A673 (cell line): ENCODE measurements around the gene DDX20. TPM values are rescaled to one million over a fixed set of nuclear protein-coding genes. Genes with fewer than 3 reads are reported as not detected.

Experiments
- BruUV-seq: library from RNA; stranded (reverse); fragments of 400-500 nt; replicated peaks from 2 replicates; lab custom pipeline; 2021; lab: Mats Ljungman, UMichigan
- CTCF ChIA-PET: fragments of 300-600 bp; sonication (Branson Sonifier 250); formaldehyde crosslinking; loops from one replicate; lab custom pipeline; 2022; ENCODE audit warnings: antibody characterized with exemption; lab: Charles Lee
- POLR2A ChIA-PET: fragments of 300-600 bp; sonication (Branson Sonifier 250); formaldehyde crosslinking; loops from one replicate; lab custom pipeline; 2022; ENCODE audit warnings: antibody characterized with exemption; ENCODE audit not compliant: low non-redundant PET; lab: Charles Lee
- DNase-seq: peaks from one replicate; pipeline ENCODE4 v3.0.0-alpha.2; 2015; ENCODE audit warnings: low spot score
- H3K27ac ChIP-seq: fragments of 200-600 bp; sonication (generic); 2 replicates; pipeline ENCODE4 v1.5.1; 2016; ENCODE audit warnings: mixed run types, low read depth, mild to moderate bottlenecking, mixed read lengths, antibody characterized with exemption, low read length; ENCODE audit not compliant: poor library complexity, severe bottlenecking
- H3K27me3 ChIP-seq: fragments of 200-600 bp; sonication (generic); replicated peaks from 2 replicates; pipeline ENCODE4 v1.6.1; 2017; ENCODE audit warnings: mixed run types, low read depth, mild to moderate bottlenecking, mixed read lengths, antibody characterized with exemption, low read length; ENCODE audit not compliant: insufficient read depth, poor library complexity
- H3K36me3 ChIP-seq: fragments of 200-600 bp; sonication (generic); 2 replicates; pipeline ENCODE4 v1.6.1; 2016; ENCODE audit warnings: mixed run types, mild to moderate bottlenecking, mixed read lengths, antibody characterized with exemption, low read length; ENCODE audit not compliant: insufficient read depth, poor library complexity, severe bottlenecking
- H3K4me1 ChIP-seq: fragments of 200-600 bp; sonication (generic); 2 replicates; pipeline ENCODE4 v1.6.1; 2017; ENCODE audit warnings: mixed run types, mild to moderate bottlenecking, mixed read lengths, antibody characterized with exemption, low read length; ENCODE audit not compliant: insufficient read depth, poor library complexity, severe bottlenecking
- H3K4me3 ChIP-seq: fragments of 200-600 bp; sonication (generic); 2 replicates; pipeline ENCODE4 v1.5.1; 2016; ENCODE audit warnings: low read depth, mixed run types, mild to moderate bottlenecking, mixed read lengths, low read length; ENCODE audit not compliant: poor library complexity, severe bottlenecking
- H3K9me3 ChIP-seq: fragments of 200-600 bp; sonication (generic); 2 replicates; pipeline ENCODE4 v1.6.1; 2016; ENCODE audit warnings: mixed run types, low read depth, mild to moderate bottlenecking, mixed read lengths, antibody characterized with exemption, low read length; ENCODE audit not compliant: poor library complexity, severe bottlenecking
- CTCF ChIP-seq: fragments of 300-800, 200-600 bp; sonication (generic); conservative IDR thresholded peaks from 2 replicates; pipeline ENCODE4 v1.5.1; 2017; ENCODE audit warnings: low read depth, mild to moderate bottlenecking, antibody characterized with exemption, low read length, moderate library complexity, mixed read lengths
- EZH2 ChIP-seq: fragments of 200-600 bp; sonication (generic); IDR thresholded peaks from 2 replicates; pipeline ENCODE4 v1.6.1; 2017; ENCODE audit warnings: borderline replicate concordance, low read depth, mild to moderate bottlenecking, mixed read lengths, antibody characterized with exemption, low read length; ENCODE audit not compliant: poor library complexity, severe bottlenecking
- intact Hi-C: fragments of 100-400 bp; cut with micrococcal nuclease; formaldehyde crosslinking; loops from one replicate; pipeline ENCODE4 v1.10.0; 2022; ENCODE audit not compliant: unreplicated experiment
- total RNA-seq: library from RNA; stranded (reverse); gene quantifications from 2 replicates; pipeline ENCODE4 v1.2.3, GENCODE V29; 2021

Gene DDX20
- total RNA-seq, 1 experiment from 2014 or later, result 26.1 TPM

GRCh38 chr1:111769517-111770146 lies 13.9 kb downstream of the DDX20 start:
- DNase-seq, result peak; percentile 78
- Histone ChIP-seq H3K9me3 (no peaks in the 10 kb centered on the region), H3K4me3 (no peak overlapping the region), H3K4me1 (no peaks in the 10 kb centered on the region), H3K27ac (no peak overlapping the region), H3K36me3 (peaks cover 46% of the 10 kb centered on the region), H3K27me3 (no peaks in the 10 kb centered on the region)
- TF ChIP-seq CTCF, result peak; percentile 86
- TF ChIP-seq EZH2, result no peak
- CTCF ChIA-PET, result interaction anchor here (0.6 to 1.5 kb wide), 3 partner anchors 55 to 1490 kb away, joined by 3 to 10 read pairs (median 4); no protein-coding TSS in a partner anchor
- POLR2A ChIA-PET, result no interaction called here
- intact Hi-C loops, result loop anchor here (2.0 kb wide), 2 partner anchors 55 to 261 kb away; no protein-coding TSS in a partner anchor
- no TSS peak for BruUV-seq

DNA sequence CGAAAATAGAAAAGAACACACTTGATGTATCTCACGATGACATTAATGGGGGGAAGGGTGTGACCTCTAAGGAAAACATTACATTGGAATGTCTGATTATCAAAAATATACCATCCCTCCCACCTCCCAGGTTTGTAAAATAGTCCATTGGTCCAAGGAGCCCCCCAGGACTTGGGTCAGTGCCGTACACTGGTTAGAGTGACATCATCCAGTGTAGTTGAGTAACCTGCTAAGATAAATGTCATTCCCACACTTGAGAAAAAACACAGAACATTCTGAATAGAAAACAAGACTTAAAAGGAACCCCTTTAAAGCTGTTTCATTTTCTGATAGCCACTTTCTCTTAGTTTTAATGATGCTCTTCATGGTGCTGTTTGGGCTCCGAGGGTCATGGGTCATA lies 15.2 kb downstream of the DDX20 start:
- no peak overlapping the region for H3K27ac ChIP-seq
- H3K27me3 ChIP-seq, result no peaks in the 10 kb centered on the region
- DNase-seq, result no peak
- CTCF ChIA-PET, result no interaction called here
- BruUV-seq, result no TSS peak
- peaks cover 33% of the 10 kb centered on the region for H3K36me3 ChIP-seq
- intact Hi-C loops, result no loop called here
- H3K9me3 ChIP-seq, result no peaks in the 10 kb centered on the region
- H3K4me1 ChIP-seq, result no peaks in the 10 kb centered on the region
- TF ChIP-seq CTCF, result no peak
- no peak for TF ChIP-seq EZH2
- POLR2A ChIA-PET, result no interaction called here
- H3K4me3 ChIP-seq, result no peak overlapping the region

DNA sequence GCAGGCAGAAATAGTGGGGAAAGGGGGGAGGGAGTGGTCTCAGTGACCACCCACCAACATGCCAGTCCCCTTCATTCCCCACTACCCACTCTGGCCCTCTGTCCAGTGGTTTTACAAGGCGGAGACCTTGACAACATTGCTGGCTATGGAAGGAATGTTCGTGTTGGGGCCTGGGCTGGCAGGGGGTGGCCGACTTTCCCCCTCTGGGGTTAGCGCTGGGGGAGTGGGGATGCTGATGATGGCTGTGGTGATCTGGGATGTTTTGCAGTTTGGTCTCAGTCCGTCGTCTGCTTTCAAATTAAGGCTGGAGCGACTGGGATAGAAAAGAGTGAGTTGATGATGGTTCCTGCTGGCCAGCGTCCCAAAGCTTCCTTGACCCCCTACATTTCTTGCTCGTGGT lies 20.3 kb downstream of the DDX20 start:
- Histone ChIP-seq H3K9me3 (no peaks in the 10 kb centered on the region), H3K27ac (no peak overlapping the region), H3K4me1 (no peaks in the 10 kb centered on the region), H3K36me3 (no peaks in the 10 kb centered on the region), H3K4me3 (no peak overlapping the region), H3K27me3 (no peaks in the 10 kb centered on the region)
- DNase-seq, result no peak
- no TSS peak for BruUV-seq
- intact Hi-C loops, result no loop called here
- POLR2A ChIA-PET, result no interaction called here
- TF ChIP-seq CTCF, result no peak
- TF ChIP-seq EZH2, result no peak
- CTCF ChIA-PET, result no interaction called here
